ENCODE data around the gene SPATA16.

Gene SPATA16

GRCh38 chr3:173092038-173092437 lies 49.0 kb downstream of the SPATA16 start:
- Mint-ChIP-seq H3K4me1 (no peaks in the 10 kb centered on the region), H3K27me3 (no peaks in the 10 kb centered on the region), H3K27ac (no peak overlapping the region), H3K9me3 (peaks cover 11 to 12% of the 10 kb centered on the region in 2 donors), H3K4me3 (no peak overlapping the region)
- DNase-seq (no peak), ATAC-seq (no peak)

GRCh38 chr3:173090492-173090891 lies 50.5 kb downstream of the SPATA16 start:
- H3K4me3 Mint-ChIP-seq = no peak overlapping the region
- no peaks in the 10 kb centered on the region for H3K27me3 Mint-ChIP-seq
- H3K9me3 Mint-ChIP-seq = peaks cover 15 to 18% of the 10 kb centered on the region in 2 donors
- ATAC-seq (no peak), DNase-seq (no peak)
- H3K27ac Mint-ChIP-seq = no peak overlapping the region
- H3K4me1 Mint-ChIP-seq = no peaks in the 10 kb centered on the region

- Mint-ChIP-seq H3K4me1 (no peaks in the 10 kb centered on the region), H3K4me3 (no peak overlapping the region), H3K27me3 (no peaks in the 10 kb centered on the region), H3K9me3 (peaks cover 26% of the 10 kb centered on the region in 2 donors), H3K27ac (no peak overlapping the region)
- no peak for DNase-seq
- no peak for ATAC-seq
Observed at GRCh38 chr3:173089283-173089682, 51.8 kb downstream of the SPATA16 start.

DNA sequence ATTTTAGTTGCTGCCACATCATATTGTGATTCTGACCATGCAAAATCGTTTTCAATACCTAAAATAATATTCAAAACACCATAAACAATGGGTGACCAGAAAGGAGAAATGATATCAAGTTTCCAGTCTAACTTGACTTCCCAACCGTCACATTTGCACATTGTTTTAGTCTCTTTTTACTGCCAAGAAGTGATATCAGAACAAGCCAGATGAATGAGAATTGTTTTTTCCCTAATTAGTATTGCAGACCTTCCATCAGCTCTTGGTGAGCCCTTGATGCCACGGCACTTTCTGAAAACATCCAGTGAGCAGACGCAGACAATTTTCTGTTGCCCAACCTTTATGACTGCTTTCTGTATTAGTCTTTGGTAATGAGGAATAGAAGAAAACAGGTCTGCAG lies 62.5 kb downstream of the SPATA16 start:
- ATAC-seq (no peak), DNase-seq (no peak)
- Mint-ChIP-seq H3K9me3 (peaks cover 0 to 9% of the 10 kb centered on the region in 2 donors), H3K27ac (no peak overlapping the region), H3K4me3 (no peak overlapping the region), H3K4me1 (no peaks in the 10 kb centered on the region), H3K27me3 (no peaks in the 10 kb centered on the region)

GRCh38 chr3:173066044-173067004 lies 74.7 kb downstream of the SPATA16 start:
- no peak overlapping the region for H3K27ac Mint-ChIP-seq
- no peak overlapping the region for H3K4me3 Mint-ChIP-seq
- peaks cover 13 to 18% of the 10 kb centered on the region in 2 donors for H3K9me3 Mint-ChIP-seq
- DNase-seq (no peak), ATAC-seq (no peak)
- no peaks in the 10 kb centered on the region for H3K4me1 Mint-ChIP-seq
- H3K27me3 Mint-ChIP-seq = no peaks in the 10 kb centered on the region

DNA sequence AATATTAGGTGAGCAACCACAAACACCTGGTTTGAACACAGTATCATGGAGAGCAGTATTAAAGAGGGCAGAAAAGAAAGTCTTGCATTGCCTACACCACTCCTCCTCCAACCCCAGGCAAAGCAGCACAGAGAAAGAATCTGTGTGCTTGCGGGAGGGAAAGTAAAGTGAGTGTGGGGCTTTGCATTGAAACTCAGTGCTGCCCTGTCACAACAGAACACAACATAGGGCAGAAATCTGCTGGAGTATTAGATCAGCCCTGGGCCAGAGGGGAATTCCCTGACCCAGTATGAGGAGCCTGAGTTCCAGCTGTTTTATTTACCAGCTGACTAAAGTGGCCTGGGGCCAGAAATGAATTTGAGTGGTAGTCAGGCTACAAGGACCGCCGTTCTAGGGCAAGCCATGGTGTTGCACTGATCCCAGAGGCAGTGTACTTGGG lies 75.5 kb downstream of the SPATA16 start:
- DNase-seq (no peak), ATAC-seq (no peak)
- Mint-ChIP-seq H3K27me3 (no peaks in the 10 kb centered on the region), H3K9me3 (peaks cover 10 to 13% of the 10 kb centered on the region in 2 donors), H3K4me1 (no peaks in the 10 kb centered on the region), H3K4me3 (no peak overlapping the region), H3K27ac (no peak overlapping the region)

GRCh38 chr3:173064631-173065030 lies 76.4 kb downstream of the SPATA16 start:
- no peaks in the 10 kb centered on the region for H3K4me1 Mint-ChIP-seq
- ATAC-seq = no peak
- DNase-seq = no peak
- peaks cover 10 to 13% of the 10 kb centered on the region in 2 donors for H3K9me3 Mint-ChIP-seq
- H3K4me3 Mint-ChIP-seq = no peak overlapping the region
- H3K27ac Mint-ChIP-seq = no peak overlapping the region
- no peaks in the 10 kb centered on the region for H3K27me3 Mint-ChIP-seq

DNA sequence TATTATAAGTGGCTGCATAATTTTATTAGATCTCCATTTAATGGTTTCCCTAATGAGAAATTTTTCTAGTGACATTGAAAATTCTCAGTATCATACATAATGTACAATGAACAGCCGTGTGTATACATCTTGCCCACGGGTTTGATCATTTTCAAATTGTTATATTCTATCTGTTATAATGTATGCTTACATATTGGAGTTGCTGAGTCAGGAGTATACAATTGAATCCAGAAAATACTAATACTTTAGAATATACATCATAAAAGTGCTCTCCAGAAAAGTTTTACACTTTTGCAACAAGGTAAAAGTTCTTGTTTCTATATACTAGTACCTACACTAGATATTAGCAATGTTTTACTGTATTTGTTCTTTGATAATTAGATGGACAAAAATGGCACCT lies 82.8 kb downstream of the SPATA16 start:
- Mint-ChIP-seq H3K4me1 (no peaks in the 10 kb centered on the region), H3K27ac (no peak overlapping the region), H3K4me3 (no peak overlapping the region), H3K27me3 (no peaks in the 10 kb centered on the region), H3K9me3 (no peaks in the 10 kb centered on the region)
- no peak for DNase-seq
- ATAC-seq = no peak

- H3K9me3 Mint-ChIP-seq = no peaks in the 10 kb centered on the region
- DNase-seq (no peak), ATAC-seq (no peak)
- H3K4me3 Mint-ChIP-seq = no peak overlapping the region
- H3K4me1 Mint-ChIP-seq = no peaks in the 10 kb centered on the region
- H3K27ac Mint-ChIP-seq = no peak overlapping the region
- H3K27me3 Mint-ChIP-seq = no peaks in the 10 kb centered on the region
Observed at GRCh38 chr3:173055228-173055933, 85.7 kb downstream of the SPATA16 start.

- Mint-ChIP-seq H3K9me3 (no peaks in the 10 kb centered on the region), H3K27ac (no peak overlapping the region), H3K4me3 (no peak overlapping the region), H3K4me1 (no peaks in the 10 kb centered on the region), H3K27me3 (no peaks in the 10 kb centered on the region)
- ATAC-seq = no peak
- DNase-seq = no peak
Observed at GRCh38 chr3:173049360-173049759, 91.7 kb downstream of the SPATA16 start.

DNA sequence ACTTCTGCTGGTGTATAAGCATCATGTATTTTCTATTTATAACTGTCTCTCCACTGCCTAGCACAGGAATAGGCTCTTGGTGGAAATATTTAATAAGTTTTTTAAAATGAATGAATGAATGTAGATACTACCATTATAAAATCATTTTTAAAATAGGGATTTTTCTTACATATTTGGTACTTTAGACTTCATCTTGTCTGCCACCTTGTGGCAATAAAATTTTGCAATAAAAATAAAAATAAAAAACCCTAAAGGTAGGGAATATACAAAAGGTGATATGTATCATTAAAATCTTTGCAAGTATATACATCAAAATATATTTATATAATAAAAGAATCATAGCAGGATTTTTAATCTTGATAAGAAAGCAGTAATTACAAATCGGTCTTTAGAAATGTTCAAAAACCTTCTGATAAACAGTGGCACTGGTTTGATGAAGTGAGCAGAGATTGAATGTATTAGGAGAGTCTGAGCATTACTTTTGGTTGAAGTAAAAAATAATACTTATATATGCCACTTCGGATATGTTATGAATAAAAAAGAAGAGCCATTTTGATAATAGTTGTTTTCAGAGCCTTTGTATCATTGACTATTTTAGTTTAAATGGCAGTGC lies 95.2 kb downstream of the SPATA16 start:
- ATAC-seq (no peak), DNase-seq (no peak)
- no peak overlapping the region for H3K4me3 Mint-ChIP-seq
- H3K9me3 Mint-ChIP-seq = no peaks in the 10 kb centered on the region
- no peaks in the 10 kb centered on the region for H3K4me1 Mint-ChIP-seq
- H3K27ac Mint-ChIP-seq = no peak overlapping the region
- H3K27me3 Mint-ChIP-seq = no peaks in the 10 kb centered on the region

GRCh38 chr3:173044998-173045397 lies 96.0 kb downstream of the SPATA16 start:
- Mint-ChIP-seq H3K27ac (no peak overlapping the region), H3K9me3 (no peaks in the 10 kb centered on the region), H3K27me3 (no peaks in the 10 kb centered on the region), H3K4me1 (no peaks in the 10 kb centered on the region), H3K4me3 (no peak overlapping the region)
- ATAC-seq (no peak), DNase-seq (no peak)

DNA sequence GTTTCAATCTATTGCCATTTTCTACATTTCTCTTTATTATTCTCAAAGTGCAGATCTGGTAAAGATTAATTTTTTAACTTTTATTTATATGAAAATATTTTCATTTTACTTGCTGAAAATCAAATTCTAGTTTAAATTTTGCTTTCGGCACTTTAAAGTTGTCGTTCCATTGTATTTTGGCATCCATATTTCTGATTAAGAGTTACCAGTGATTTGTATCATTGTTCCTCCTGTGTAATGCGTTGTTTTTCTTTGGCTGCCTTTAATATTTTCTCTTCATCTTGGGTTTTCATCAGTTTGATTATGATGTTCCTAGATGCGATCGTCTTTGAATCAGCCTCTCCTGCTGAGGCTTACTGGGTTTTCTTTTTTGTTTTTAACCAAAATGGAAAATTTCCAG lies 97.3 kb downstream of the SPATA16 start:
- Mint-ChIP-seq H3K4me1 (no peaks in the 10 kb centered on the region), H3K4me3 (no peak overlapping the region), H3K27me3 (no peaks in the 10 kb centered on the region), H3K9me3 (no peaks in the 10 kb centered on the region), H3K27ac (no peak overlapping the region)
- DNase-seq (no peak), ATAC-seq (no peak)

GRCh38 chr3:173038484-173038871 lies 102.6 kb downstream of the SPATA16 start:
- Mint-ChIP-seq H3K27ac (no peak overlapping the region), H3K4me3 (no peak overlapping the region), H3K27me3 (no peaks in the 10 kb centered on the region), H3K4me1 (no peaks in the 10 kb centered on the region), H3K9me3 (no peaks in the 10 kb centered on the region)
- DNase-seq (no peak), ATAC-seq (no peak)

GRCh38 chr3:173037840-173038483 lies 103.1 kb downstream of the SPATA16 start:
- H3K27me3 Mint-ChIP-seq = no peaks in the 10 kb centered on the region
- H3K4me3 Mint-ChIP-seq = no peak overlapping the region
- H3K4me1 Mint-ChIP-seq = no peaks in the 10 kb centered on the region
- no peak overlapping the region for H3K27ac Mint-ChIP-seq
- ATAC-seq = no peak
- H3K9me3 Mint-ChIP-seq = no peaks in the 10 kb centered on the region
- DNase-seq = no peak
